Putamen (tissue), 1 donor: ENCODE results near the gene OR2C1.

Experiments
- DNase-seq: peaks from one replicate; pipeline ENCODE4 v3.0.0-alpha.2; 2016; ENCODE audit warnings: low spot score

Gene OR2C1

DNA sequence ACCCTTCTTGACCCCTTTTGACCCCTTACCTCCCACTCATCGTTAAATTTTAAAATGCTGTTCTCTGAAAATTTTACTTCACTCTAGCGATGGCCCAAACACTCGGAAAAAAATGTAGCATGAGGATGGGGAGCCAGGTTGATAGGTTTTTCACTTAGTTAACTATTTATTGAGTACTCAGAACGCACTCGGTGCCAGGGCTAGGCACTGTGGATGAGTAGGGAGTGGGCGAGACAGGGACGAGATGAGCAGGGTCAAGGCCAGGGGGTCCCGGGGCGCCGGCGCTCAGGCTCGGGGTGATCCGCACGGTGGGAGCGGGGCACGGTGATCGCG lies 44.7 kb downstream of the OR2C1 start:
- DNase-seq = no peak

DNA sequence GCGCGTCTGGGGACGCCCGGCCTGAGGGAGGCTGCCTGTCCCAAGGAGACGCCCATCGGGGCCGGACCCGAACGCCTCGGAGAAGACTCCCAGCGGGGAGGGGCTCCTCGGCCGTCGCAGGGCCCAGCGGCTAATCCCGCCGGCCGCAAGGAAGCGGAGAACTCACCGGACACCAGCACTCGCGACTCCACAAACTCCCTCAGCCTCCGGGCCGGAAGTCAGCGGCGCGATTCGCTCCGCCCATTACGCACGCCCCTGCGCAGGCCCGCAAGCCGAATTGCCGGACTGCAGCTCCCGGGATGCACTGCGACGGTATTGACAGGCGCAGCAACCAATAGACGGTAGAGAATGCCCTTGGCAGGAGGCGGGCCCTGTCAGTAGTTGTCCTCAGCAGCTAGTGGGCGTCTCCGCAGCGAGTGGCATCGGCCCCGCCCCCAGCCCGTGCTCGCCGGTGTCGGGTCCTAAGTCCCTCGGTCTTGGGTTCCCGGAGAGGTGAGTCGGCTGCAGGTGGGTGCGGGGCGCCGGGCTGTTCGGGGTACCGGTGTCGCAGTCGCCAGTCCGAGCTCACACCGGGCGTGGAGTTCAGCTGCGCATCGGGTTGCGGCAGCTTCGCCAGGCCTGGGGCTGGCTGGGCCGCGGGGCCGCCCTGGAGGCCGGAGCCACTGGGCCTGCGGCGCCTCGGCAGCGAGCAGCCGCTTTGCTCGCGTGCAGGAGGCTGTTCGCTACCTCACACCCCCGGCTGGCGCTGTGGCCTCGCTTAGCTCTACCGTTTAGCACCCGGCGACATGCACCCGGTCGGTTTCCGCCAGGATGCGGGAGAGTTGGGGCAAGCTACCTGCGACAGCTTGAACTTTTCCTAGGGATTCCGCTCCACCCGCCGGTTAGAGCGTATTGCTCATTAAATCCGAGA lies 45.3 kb downstream of the OR2C1 start, which contains the start of the genes ZNF174 and ZSCAN32:
Gene ZNF174 (plus strand): TSS at position 437 of the 910 bp plus-strand sequence. CDS start 790 bp downstream, outside the sequence.
Gene ZSCAN32 (minus strand): TSS at position 226 of the 910 bp plus-strand sequence. CDS start 3,447 bp downstream, outside the sequence.
- DNase-seq = peak; percentile 98

DNA sequence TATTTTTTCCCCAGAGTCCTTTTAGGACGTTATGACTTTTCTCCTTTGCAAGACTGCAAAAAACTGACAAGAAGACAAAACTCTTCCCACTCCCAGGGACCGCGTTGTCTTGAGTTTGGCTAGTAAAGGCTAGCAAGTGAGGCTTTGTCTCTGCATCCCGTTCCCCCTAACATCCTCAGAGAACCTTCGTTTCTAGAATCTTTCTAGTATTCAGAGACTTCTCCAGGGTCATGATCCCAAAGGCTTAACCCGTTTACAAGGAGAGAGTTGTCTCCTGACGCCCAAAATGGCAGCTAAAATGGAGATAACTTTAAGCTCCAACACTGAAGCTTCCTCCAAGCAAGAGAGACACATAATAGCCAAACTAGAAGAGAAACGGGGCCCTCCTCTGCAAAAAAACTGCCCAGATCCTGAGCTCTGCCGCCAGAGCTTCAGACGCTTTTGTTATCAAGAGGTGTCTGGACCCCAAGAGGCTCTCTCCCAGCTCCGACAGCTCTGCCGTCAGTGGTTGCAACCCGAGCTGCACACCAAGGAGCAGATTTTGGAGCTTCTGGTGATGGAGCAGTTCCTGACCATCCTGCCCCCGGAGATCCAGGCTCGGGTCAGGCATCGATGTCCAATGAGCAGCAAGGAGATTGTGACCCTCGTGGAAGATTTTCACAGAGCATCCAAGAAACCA lies 46.2 kb downstream of the OR2C1 start:
- no peak for DNase-seq
